WTC11 (cell line): ENCODE measurements around the gene RPL22L1.

Experiments
- CREM ChIP-seq: sonication (generic); formaldehyde crosslinking; IDR thresholded peaks from 2 replicates; pipeline ENCODE4 v1.8.1; 2022; ENCODE audit warnings: mild to moderate bottlenecking, missing genetic modification reagents, moderate library complexity
- CTCF ChIP-seq: fragments of 200-600 bp; IDR thresholded peaks from 2 replicates; pipeline ENCODE4 v1.8.0; 2022; ENCODE audit warnings: antibody characterized with exemption
- E2F4 ChIP-seq: sonication (generic); formaldehyde crosslinking; IDR thresholded peaks from 2 replicates; pipeline ENCODE4 v1.8.1; 2022; ENCODE audit warnings: low read depth, mild to moderate bottlenecking, moderate library complexity, missing genetic modification reagents, borderline replicate concordance
- ETV6 ChIP-seq: sonication (generic); formaldehyde crosslinking; IDR thresholded peaks from 2 replicates; pipeline ENCODE4 v1.8.1; 2022; ENCODE audit warnings: mild to moderate bottlenecking, missing genetic modification reagents
- FOXK1 ChIP-seq: sonication (generic); formaldehyde crosslinking; IDR thresholded peaks from 2 replicates; pipeline ENCODE4 v1.8.0; 2022; ENCODE audit warnings: mild to moderate bottlenecking, moderate library complexity, missing genetic modification reagents
- HMGXB4 ChIP-seq: sonication (generic); formaldehyde crosslinking; IDR thresholded peaks from 2 replicates; pipeline ENCODE4 v1.8.1; 2023; ENCODE audit warnings: mild to moderate bottlenecking, moderate library complexity, missing genetic modification reagents
- MAX ChIP-seq: sonication (generic); formaldehyde crosslinking; IDR thresholded peaks from 2 replicates; pipeline ENCODE4 v1.8.0; 2022; ENCODE audit warnings: mild to moderate bottlenecking, missing genetic modification reagents
- RELA ChIP-seq: sonication (generic); formaldehyde crosslinking; IDR thresholded peaks from 2 replicates; pipeline ENCODE4 v1.8.1; 2022; ENCODE audit warnings: missing genetic modification reagents, mild to moderate bottlenecking, borderline replicate concordance
- SMAD3 ChIP-seq: sonication (generic); formaldehyde crosslinking; IDR thresholded peaks from 2 replicates; pipeline ENCODE4 v1.8.0; 2022; ENCODE audit warnings: missing genetic modification reagents, mild to moderate bottlenecking, borderline replicate concordance
- SP1 ChIP-seq: sonication (generic); formaldehyde crosslinking; conservative IDR thresholded peaks from 2 replicates; pipeline ENCODE4 v1.8.1; 2022; ENCODE audit warnings: missing genetic modification reagents
- TEAD1 ChIP-seq: sonication (generic); formaldehyde crosslinking; IDR thresholded peaks from 2 replicates; pipeline ENCODE4 v1.8.0; 2022; ENCODE audit warnings: mild to moderate bottlenecking, missing genetic modification reagents
- USF1 ChIP-seq: sonication (generic); formaldehyde crosslinking; IDR thresholded peaks from 2 replicates; pipeline ENCODE4 v1.8.0; 2022; ENCODE audit warnings: mild to moderate bottlenecking, missing genetic modification reagents
- ZNF121 ChIP-seq: sonication (generic); formaldehyde crosslinking; IDR thresholded peaks from 2 replicates; pipeline ENCODE4 v1.8.0; 2023; ENCODE audit warnings: missing genetic modification reagents
- ZNF263 ChIP-seq: sonication (generic); formaldehyde crosslinking; IDR thresholded peaks from 2 replicates; pipeline ENCODE4 v1.8.1; 2022; ENCODE audit warnings: low read depth, mild to moderate bottlenecking, moderate library complexity, missing genetic modification reagents

- TF ChIP-seq CTCF = no peak
- TF ChIP-seq ZNF263 (CRISPR knock-in tag) = no peak
- peak; percentile 72 for TF ChIP-seq SP1 (CRISPR knock-in tag)
- peak; percentile 85 for TF ChIP-seq CREM (CRISPR knock-in tag)
- TF ChIP-seq MAX (CRISPR knock-in tag) = peak; percentile 95
- TF ChIP-seq FOXK1 (CRISPR knock-in tag) = peak; percentile 86
- TF ChIP-seq ZNF121 = no peak
- peak; percentile 73 for TF ChIP-seq ETV6 (CRISPR knock-in tag)
- TF ChIP-seq SMAD3 (CRISPR knock-in tag) = peak; percentile 78
- peak; percentile 81 for TF ChIP-seq USF1 (CRISPR knock-in tag)
- TF ChIP-seq E2F4 = peak; percentile 64; the same call in 1 of the 2 replicates
- TF ChIP-seq TEAD1 (CRISPR knock-in tag) = peak; percentile 82
- TF ChIP-seq HMGXB4 = peak; percentile 72; the same call in 1 of the 2 replicates
- TF ChIP-seq RELA (CRISPR knock-in tag) = no peak
Observed at GRCh38 chr3:170869645-170870593, at the start of gene RPL22L1.
